ENCODE measurements around the gene MS4A5.
"Not testable (repeated sequence)": the region's sequence is repeated elsewhere in the genome, so short reads cannot be mapped to it uniquely, and the experiment has no call there.

MS4A5 gene

DNA sequence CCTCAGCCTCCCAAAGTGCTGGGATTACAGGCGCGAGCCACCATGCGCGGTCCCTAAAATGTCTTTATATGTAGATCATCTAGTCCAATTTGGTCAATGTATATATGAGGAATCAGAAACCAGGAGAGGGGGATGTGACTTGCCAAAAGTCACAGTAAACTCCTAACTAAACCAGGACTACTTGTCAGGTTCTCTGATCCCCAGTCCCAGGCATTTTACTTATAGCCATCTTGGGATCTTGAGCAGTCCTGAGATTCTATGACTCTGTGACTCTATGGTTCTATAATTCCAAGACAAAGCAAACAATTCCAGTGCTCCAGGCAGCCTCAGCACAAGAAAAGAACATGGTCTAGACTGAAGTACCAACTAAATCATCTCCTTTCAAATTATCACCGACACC is at the start of gene MS4A5:
TSS of gene MS4A5 (plus strand) at position 301 of the 400 bp plus-strand sequence. CDS start 103 bp downstream, outside the sequence.
- no peak for DNase-seq (ENCODE audit: low spot score)

- DNase-seq (ENCODE audit: low spot score) = no peak
These were observed 40.0 kb upstream of the MS4A5 start for GRCh38 chr11:60389279-60389910.

DNA sequence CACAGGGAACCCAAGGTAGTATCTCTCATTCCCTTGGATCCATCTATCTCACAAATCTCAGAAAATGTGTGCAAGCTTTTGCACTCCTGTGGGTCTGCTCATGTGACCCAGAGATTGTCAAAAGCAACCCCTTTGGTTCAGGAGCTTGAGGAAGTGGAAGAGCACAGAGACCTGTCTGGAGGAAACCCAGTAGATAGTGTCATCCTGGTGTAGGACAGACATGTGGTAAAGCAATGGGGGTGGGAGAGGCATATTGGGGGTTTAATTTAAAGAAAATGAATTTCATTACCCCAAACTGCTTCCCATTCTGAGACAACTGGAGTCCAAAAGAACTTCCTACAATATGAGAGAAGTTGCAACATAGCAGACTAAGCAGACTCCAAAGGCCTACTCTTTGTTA is 39.0 kb upstream of the MS4A5 start:
- no peak for DNase-seq (ENCODE audit: low spot score)

DNA sequence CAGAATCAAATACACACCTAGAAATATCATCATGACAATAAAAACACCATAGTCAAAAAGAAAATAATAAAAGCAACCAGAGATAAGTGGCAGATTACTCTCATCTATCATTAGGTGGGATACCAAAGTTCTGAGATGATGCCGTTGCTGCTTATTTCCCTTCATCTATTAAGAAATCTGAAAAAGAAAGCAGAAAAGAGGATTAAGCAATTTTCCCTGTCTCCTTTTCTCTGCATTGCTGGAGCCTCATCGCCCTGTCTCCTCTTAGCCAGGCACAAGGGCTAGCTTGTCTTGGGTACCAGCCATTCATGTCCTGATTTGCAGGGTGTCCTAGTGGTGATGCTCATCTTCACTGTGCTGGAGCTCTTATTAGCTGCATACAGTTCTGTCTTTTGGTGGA is 37.0 kb upstream of the MS4A5 start:
- no peak for DNase-seq (ENCODE audit: low spot score)

DNA sequence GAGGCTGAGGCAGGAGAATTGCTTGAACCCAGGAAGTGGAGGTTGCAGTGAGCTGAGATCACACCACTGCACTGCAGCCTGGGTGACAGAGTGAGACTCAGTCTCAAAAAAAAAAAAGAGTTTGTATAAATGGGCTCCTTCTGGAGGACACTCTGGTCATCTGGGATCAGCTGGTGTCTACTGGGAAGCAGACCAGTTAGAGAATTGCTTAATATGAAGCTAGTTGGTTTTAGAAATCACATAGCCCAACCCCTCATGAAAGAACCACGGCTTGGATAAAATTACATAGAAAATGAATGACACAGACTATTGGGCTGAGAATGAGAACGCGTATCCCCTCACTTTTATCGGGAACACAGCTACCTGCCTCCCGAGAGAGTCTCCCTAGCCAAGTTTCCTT is 36.4 kb upstream of the MS4A5 start:
- no peak for DNase-seq (ENCODE audit: low spot score)

- no peak for DNase-seq (ENCODE audit: low spot score)
These were observed 34.5 kb upstream of the MS4A5 start for GRCh38 chr11:60394666-60395380.

- no peak for DNase-seq (ENCODE audit: low spot score)
These were observed 33.0 kb upstream of the MS4A5 start, which contains the start of gene MS4A14 for GRCh38 chr11:60396382-60396781. TSS of gene MS4A14 (plus strand) at chr11:60396459. CDS start at chr11:60396579, 120 bp downstream.

DNA sequence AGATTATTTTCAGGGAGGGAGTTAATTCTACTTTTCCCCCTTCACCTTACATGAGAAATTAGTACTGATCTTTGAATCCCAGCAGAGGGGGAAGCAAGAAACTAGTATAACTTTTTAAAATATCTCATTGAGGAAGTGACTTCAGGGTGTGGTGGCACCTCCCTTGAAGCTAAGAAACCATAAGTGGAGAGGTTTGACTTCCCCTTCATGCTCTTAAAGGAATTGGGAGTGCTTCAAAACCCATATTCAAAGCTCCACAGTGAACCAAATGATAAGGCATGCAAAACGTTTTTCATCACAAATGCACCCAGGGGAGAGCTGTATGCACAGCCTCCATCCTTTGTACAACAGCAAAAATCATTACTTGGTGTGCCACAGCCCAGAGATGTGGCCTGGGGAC is 32.6 kb upstream of the MS4A5 start:
- DNase-seq (ENCODE audit: low spot score) = no peak

DNA sequence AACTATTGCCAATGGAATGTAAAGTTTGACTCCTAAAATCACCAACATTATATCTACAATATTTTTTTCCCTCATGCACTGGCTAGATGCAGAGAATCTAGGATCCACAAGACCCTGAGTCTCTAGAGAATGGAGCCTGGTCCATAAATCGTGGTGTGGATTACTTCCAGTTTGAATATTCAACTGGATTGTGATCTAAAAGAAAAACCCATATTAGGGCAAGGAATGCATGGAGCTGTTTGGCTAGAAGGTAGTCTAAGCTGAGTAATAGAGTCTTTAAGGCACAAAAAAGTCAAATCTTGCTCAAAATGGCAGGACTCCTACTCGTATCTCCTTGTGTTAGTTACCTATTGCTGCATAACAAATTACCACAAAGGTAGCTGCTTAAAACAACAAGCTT is 9.4 kb upstream of the MS4A5 start:
- no peak for DNase-seq (ENCODE audit: low spot score)

DNA sequence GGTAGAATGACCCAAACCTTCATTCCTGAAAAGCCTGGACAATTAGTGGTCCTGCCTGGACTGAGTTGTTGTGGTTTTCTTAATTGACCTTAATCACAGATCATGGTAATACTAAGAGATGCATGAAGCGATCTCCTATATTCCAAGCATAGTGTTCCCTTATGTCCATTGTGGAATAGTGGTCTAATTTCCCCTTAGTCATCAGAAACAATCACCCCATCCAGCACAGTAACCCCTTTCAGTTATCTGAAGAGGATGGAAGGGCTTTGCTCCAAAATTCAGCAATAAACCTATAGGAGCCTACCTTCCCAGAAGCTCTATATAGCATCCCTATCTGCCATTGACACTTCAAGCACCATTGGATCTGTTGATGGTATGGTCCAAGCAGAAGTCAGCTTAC is 6.8 kb upstream of the MS4A5 start:
- no peak for DNase-seq (ENCODE audit: low spot score)

DNA sequence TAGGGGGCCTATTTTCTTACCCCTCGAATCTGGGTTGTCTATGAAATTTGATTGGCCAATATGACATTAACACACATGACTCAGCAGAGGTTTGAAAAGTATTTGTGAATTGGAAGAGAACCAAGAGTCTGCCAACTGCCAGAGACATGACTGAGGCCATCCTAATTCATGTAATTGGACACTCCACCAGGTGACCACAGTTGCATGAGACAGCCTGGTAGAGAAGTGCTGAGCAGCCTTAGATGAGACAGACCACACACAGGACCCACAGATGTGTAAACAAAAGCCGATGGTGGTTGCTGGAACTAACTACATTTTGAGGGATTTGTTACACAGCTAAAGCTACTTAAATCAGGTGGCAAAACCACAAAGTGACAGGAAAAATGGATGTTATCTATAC is 855 bp upstream of the MS4A5 start:
- peak; percentile 3 for DNase-seq (ENCODE audit: low spot score)

DNA sequence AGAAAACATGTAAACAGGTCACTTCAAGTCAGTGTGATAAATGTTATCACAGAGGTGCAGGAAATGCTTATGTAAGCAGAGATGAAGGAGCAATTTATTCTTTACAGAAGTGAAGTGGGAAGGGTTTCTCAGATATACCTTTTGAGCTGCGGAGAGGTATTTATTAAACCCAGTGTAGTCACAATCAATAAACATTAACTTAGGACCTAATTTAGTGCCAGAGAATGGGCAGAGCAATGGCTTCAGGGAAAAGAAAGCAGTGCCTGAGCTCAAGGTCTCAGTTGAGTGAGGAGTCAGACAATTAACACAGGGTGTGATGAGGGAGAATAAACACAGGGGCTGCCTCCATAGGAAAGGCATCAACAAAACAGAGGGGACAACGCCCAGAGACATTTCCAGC is 1.9 kb downstream of the MS4A5 start:
- no peak for DNase-seq (ENCODE audit: low spot score)

GRCh38 chr11:60433401-60433800 is 4.0 kb downstream of the MS4A5 start:
- DNase-seq (ENCODE audit: low spot score) = no peak

DNA sequence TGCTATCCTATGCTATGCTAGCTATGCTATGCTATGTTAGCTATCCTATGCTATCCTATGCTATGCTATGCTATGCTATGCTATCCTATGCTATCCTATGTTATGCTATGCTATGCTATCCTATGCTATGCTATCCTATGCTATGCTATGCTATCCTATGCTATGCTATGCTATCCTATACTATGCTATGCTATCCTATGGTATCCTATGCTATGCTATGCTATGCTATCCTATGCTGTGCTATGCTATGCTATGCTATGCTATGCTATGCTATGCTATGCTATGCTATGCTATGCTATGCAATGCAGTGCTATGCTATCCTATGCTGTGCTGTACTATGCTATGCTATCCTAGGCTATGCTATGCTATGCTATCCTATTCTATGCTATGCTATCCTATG is 17.7 kb downstream of the MS4A5 start:
- no peak for DNase-seq (ENCODE audit: low spot score)

DNA sequence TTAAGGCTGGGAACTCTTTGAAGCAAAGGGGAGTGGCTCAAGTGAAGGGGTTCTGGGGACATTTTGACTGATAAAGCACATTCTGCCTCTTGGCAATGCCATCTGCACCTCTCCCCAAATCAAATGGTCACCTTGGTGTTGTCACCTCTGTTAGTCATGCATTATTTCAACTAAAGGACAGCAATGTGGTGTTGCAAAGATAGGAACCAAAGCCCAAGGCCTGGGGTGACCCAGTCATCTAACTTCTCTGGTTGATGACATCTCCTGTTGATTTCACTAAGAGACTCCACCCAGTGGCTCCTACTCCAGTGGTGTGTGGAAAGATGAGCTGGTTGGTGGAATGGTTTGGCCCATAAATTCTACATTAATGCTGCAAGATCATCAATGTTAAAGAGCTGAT is 18.5 kb downstream of the MS4A5 start:
- DNase-seq (ENCODE audit: low spot score) = no peak

- not testable (repeated sequence) for DNase-seq (ENCODE audit: low spot score)
These were observed 21.8 kb downstream of the MS4A5 start for GRCh38 chr11:60451185-60451584.

DNA sequence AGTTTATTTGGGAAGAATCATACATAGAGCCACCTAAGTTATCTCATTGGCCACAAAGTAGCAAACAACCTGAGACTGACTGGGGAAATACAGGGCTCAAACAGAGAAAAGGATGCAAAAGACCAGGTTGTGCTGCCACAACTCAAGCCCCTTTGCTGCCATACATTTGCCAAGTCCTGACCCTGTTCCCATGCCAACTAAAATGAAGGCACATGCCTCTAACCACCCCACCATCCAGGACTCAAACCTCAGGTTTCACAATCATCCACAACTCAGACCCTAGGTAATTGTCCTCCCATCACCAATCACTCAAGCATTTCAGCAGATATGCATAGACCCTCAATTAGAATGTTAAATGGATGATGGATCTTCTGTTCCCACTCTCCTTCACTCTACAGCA is 24.8 kb downstream of the MS4A5 start:
- no peak for DNase-seq (ENCODE audit: low spot score)

DNA sequence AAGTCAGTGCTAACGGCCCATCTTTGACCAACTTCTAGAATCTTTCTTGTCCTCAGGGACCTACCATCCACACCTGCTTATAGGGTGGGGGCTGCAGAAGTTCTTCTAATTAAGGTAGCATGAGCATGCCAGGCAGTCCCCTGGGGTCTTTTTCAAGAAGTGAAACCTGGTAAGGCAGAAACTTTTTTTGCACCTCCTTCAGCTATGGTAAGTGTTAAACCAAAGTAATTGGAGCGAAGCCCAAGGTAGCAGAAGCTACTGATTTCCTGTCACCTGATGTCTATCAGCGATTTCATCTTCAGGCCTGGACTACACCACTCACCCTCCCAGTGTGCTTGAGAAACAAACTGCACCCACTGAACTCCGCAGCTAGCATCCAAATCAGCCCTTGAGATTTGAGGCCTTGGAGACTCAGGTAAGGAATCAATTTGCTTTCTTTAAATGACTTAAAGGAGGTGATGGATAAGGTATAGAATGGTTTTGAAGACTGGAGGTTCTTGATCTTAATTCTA is 26.2 kb downstream of the MS4A5 start, which contains the start of gene MS4A1:
TSS of gene MS4A1 (plus strand) at position 317 of the 512 bp plus-strand sequence. CDS start 6,528 bp downstream, outside the sequence.
- DNase-seq (ENCODE audit: low spot score) = no peak

DNA sequence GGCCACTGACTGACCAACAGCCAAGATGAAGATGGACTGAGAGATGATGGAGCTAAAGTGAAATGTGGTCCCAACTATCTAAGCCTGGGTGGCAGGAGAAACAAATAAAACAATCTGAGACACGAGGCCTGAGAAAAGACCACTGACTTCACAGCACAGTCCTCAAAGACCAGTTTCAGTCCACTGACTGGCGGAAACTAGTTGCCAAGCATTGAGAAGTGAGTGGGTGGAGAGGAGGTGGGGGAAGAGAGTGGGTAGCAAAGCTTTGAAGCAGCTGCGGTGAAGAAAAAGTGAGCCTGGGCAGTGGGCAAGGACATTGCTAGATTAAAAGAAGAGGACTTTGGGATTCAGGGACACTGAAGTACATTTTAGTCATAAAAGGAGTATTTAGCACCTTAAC is 28.2 kb downstream of the MS4A5 start:
- DNase-seq (ENCODE audit: low spot score) = no peak

GRCh38 chr11:60459345-60459744 is 30.0 kb downstream of the MS4A5 start:
- DNase-seq (ENCODE audit: low spot score) = no peak

GRCh38 chr11:60468829-60469228 is 39.5 kb downstream of the MS4A5 start:
- no peak for DNase-seq (ENCODE audit: low spot score)

DNA sequence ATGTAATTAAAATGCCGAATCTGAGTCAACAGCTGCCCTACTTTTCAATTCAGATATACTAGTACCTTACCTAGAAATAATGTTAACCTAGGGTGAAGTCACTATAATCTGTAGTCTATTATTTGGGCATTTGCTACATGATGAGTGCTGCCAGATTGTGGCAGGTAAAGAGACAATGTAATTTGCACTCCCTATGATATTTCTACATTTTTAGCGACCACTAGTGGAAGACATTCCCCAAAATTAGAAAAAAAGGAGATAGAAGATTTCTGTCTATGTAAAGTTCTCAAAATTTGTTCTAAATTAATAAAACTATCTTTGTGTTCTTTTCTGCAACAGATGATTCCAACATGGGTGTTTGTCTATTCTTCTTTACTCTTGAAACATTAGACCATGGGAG is 40.4 kb downstream of the MS4A5 start:
- no peak for DNase-seq (ENCODE audit: low spot score)

DNA sequence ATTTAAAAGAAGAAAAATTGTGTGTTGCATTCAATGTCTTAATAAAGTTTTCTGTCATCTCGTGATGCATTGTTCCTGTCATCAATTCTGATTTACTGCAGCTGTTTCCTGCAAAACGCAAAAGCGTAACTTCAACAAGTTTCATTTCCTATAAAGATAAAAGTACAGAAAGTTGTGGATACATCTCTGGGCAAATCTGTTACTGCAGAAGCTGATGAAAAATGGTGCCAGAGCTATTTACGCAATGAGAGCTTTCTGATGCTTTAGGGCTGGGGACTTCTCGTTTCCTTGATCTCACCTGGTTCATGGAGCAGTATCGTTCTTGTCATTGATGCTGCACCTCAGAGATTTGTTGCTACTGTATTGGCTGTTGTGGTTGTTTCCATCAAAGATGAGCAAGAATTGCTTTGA is 47.7 kb downstream of the MS4A5 start:
- no peak for DNase-seq (ENCODE audit: low spot score)

Data from LoVo (cell line).